HepG2 (cell line): Measurements from ENCODE around the gene TIAM1. TPM values are rescaled to one million over a fixed set of nuclear protein-coding genes. Genes with fewer than 3 reads are reported as not detected.

Source experiments
- ATAC-seq: fragments of 200-7000 bp; cut with Tn5 transposase; 3 replicates; pipeline ENCODE4 v1.9.1; 2020; ENCODE audit warnings: mild to moderate bottlenecking, moderate library complexity
- BruUV-seq: library from RNA; stranded (reverse); fragments of 400-500 nt; replicated peaks from 2 replicates; lab custom pipeline; 2021; lab: Mats Ljungman, UMichigan
- CTCF ChIA-PET: fragments of 300-600 bp; formaldehyde crosslinking; extraction: SDS; loops from one replicate; lab custom pipeline; 2021; ENCODE audit warnings: low total read pairs, inconsistent platforms, low intra/inter-chr PET ratio; lab: Yijun Ruan, JAX
- POLR2A ChIA-PET: fragments of 350-600 bp; sonication (Branson Sonifier 250); formaldehyde crosslinking; loops from one replicate; lab custom pipeline; 2020; ENCODE audit warnings: antibody characterized with exemption, inconsistent platforms; lab: Yijun Ruan, JAX
- DNase-seq: peaks from one replicate; pipeline ENCODE4 v3.0.0-alpha.2; 2015; ENCODE audit warnings: low spot score
- FAIRE-seq: peaks from 3 replicates; lab custom pipeline; 2011; peaks lifted over from hg19 to GRCh38; lab: Jason Lieb, UNC
- H2AFZ ChIP-seq: one replicate; pipeline ENCODE4 v1.6.1; 2011; ENCODE audit warnings: low read length, inconsistent platforms
- H3K27ac ChIP-seq: fragments of 300-600 bp; 3 replicates; pipeline ENCODE4 v1.8.0; 2011; ENCODE audit warnings: mixed run types, mild to moderate bottlenecking, mixed read lengths, low read length, inconsistent platforms; ENCODE audit not compliant: insufficient read depth; ENCODE audit errors: extremely low read length
- H3K27me3 ChIP-seq, 2 experiments: fragments of 200-600 bp in 1 of 2; 2 replicates in 1 of 2; 3 replicates in 1 of 2; pipeline versions ENCODE4 v1.6.0 to v1.8.0; 2011; ENCODE audit warnings: low read length in 2 of 2, mild to moderate bottlenecking in 2 of 2, moderate library complexity in 2 of 2, inconsistent platforms in 1 of 2; ENCODE audit not compliant: insufficient read depth in 2 of 2, control insufficient read depth in 1 of 2
- H3K36me3 ChIP-seq, 2 experiments: fragments of 200-600 bp in 1 of 2; replicated peaks in 1 of 2; 2 replicates in 1 of 2; 3 replicates in 1 of 2; pipeline versions ENCODE4 v1.5.1 to v1.8.0; 2011; ENCODE audit warnings: low read length in 2 of 2, inconsistent platforms in 1 of 2; ENCODE audit not compliant: insufficient read depth in 2 of 2, control insufficient read depth in 1 of 2
- H3K4me1 ChIP-seq: 2 replicates; pipeline ENCODE4 v1.5.1; 2012; ENCODE audit warnings: low read length, inconsistent platforms; ENCODE audit not compliant: insufficient read depth
- H3K4me2 ChIP-seq: 2 replicates; pipeline ENCODE4 v1.6.0; 2011; ENCODE audit warnings: low read depth, low read length, inconsistent platforms
- H3K4me3 ChIP-seq, 3 experiments: fragments of 200-600 bp in 1 of 3; sonication (generic), shearing (Covaris generic) in 1 of 3; replicated peaks in 1 of 3; 2 replicates each; pipeline ENCODE4 v1.5.1; 2011 to 2016; ENCODE audit warnings: low read length in 3 of 3, inconsistent platforms in 2 of 3, low read depth in 2 of 3, mild to moderate bottlenecking in 2 of 3, control low read depth in 1 of 3, mixed read lengths in 1 of 3; ENCODE audit not compliant: insufficient read depth in 1 of 3
- H3K79me2 ChIP-seq: one replicate; pipeline ENCODE4 v1.6.1; 2011; ENCODE audit warnings: low read length, inconsistent platforms; ENCODE audit not compliant: insufficient read depth
- H3K9ac ChIP-seq: 2 replicates; pipeline ENCODE4 v1.6.0; 2011; ENCODE audit warnings: mild to moderate bottlenecking, low read depth, low read length, inconsistent platforms; ENCODE audit not compliant: insufficient read depth
- H3K9me3 ChIP-seq: 2 replicates; pipeline ENCODE4 v1.5.1; 2012; ENCODE audit warnings: mild to moderate bottlenecking, low read length
- H4K20me1 ChIP-seq: 2 replicates; pipeline ENCODE4 v1.6.0; 2011; ENCODE audit warnings: inconsistent platforms, mild to moderate bottlenecking, low read length, moderate library complexity; ENCODE audit not compliant: insufficient read depth
- ETV5 ChIP-seq: IDR thresholded peaks from 2 replicates; pipeline ENCODE4 v1.6.1; 2018; ENCODE audit warnings: missing biosample characterization, missing genetic modification reagents, inconsistent platforms, borderline replicate concordance
- NR2F1 ChIP-seq, 2 experiments: fragments of 450-650 bp in 1 of 2; formaldehyde crosslinking in 1 of 2; IDR thresholded peaks; 2 replicates each; pipeline versions ENCODE4 v1.5.0 to v1.6.1; 2016 to 2020; ENCODE audit warnings: mild to moderate bottlenecking in 1 of 2, missing compliant biosample characterization in 1 of 2, missing genetic modification reagents in 1 of 2, moderate library complexity in 1 of 2
- RAD51 ChIP-seq: fragments of 450-650 bp; IDR thresholded peaks from 2 replicates; pipeline ENCODE4 v1.6.1; 2016; ENCODE audit warnings: borderline replicate concordance
- ZNF101 ChIP-seq: sonication (generic); formaldehyde crosslinking; IDR thresholded peaks from 2 replicates; pipeline ENCODE4 v1.4.0; 2020; ENCODE audit warnings: mild to moderate bottlenecking, low read depth, missing genetic modification reagents, borderline replicate concordance
- ZNF737 ChIP-seq: sonication (generic); formaldehyde crosslinking; IDR thresholded peaks from 2 replicates; pipeline ENCODE4 v1.5.0; 2020; ENCODE audit warnings: missing genetic modification reagents, mild to moderate bottlenecking, borderline replicate concordance
- ZNF891 ChIP-seq: sonication (generic); formaldehyde crosslinking; IDR thresholded peaks from 2 replicates; pipeline ENCODE4 v1.5.0; 2020; ENCODE audit warnings: mild to moderate bottlenecking, missing genetic modification reagents
- WGBS: methylation state at CpG from one replicate; pipeline ENCODE4 v1.1.6; 2017; ENCODE audit warnings: low lambda C conversion rate; 5-methylcytosine and 5-hydroxymethylcytosine counted together
- in situ Hi-C: cut with HindIII; loops from 2 replicates; pipeline ENCODE4 v1.10.0; 2017; ENCODE audit warnings: low pct_unique_long_range_greater_than_20kb; ENCODE audit not compliant: extremely low pct_ligation_motif_present
- intact Hi-C: fragments of 100-400 bp; cut with micrococcal nuclease; formaldehyde crosslinking; loops from one replicate; pipeline ENCODE4 v1.10.0; 2022; ENCODE audit not compliant: unreplicated experiment
- polyA plus RNA-seq, 8 experiments: library from polyadenylated mRNA; depleted of rRNA in 3 of 8; stranded (reverse) in 7 of 8; unstranded in 1 of 8; fragments of >200 nt; fragmentation: Illumina TruSeq in 4 of 8; extraction: Trizol in 4 of 8; gene quantifications; 2 replicates each; pipeline versions ENCODE4 v1.2.1 to v1.2.3, GENCODE V29; 2011 to 2016; ENCODE audit warnings: low read depth in 4 of 8, missing spikeins in 1 of 8, mixed read lengths in 1 of 8; ENCODE audit not compliant: insufficient read depth in 1 of 8
- total RNA-seq, 5 experiments: library from RNA; depleted of rRNA; stranded (reverse); fragments of >200 nt; fragmentation: Illumina TruSeq; extraction: Trizol; gene quantifications; 2 replicates each; pipeline ENCODE4 v1.2.3, GENCODE V29; 2016; ENCODE audit warnings: low read depth in 1 of 5
- TF ChIP-seq, protein P1 (sequence below): sonication (generic); formaldehyde crosslinking; IDR thresholded peaks from 2 replicates; pipeline ENCODE4 v1.4.0; 2020; ENCODE audit warnings: mild to moderate bottlenecking, missing genetic modification reagents, borderline replicate concordance
- TF ChIP-seq, protein P2 (sequence below): sonication (generic); formaldehyde crosslinking; IDR thresholded peaks from 2 replicates; pipeline ENCODE4 v1.4.0; 2020; ENCODE audit warnings: mild to moderate bottlenecking, missing genetic modification reagents

Gene TIAM1
- total and polyA plus RNA-seq, 2 of the 13 experiments (the other 11 are each of a cell fraction or from before 2014, with no cell fraction given) = 0.13 to 0.24 TPM

DNA sequence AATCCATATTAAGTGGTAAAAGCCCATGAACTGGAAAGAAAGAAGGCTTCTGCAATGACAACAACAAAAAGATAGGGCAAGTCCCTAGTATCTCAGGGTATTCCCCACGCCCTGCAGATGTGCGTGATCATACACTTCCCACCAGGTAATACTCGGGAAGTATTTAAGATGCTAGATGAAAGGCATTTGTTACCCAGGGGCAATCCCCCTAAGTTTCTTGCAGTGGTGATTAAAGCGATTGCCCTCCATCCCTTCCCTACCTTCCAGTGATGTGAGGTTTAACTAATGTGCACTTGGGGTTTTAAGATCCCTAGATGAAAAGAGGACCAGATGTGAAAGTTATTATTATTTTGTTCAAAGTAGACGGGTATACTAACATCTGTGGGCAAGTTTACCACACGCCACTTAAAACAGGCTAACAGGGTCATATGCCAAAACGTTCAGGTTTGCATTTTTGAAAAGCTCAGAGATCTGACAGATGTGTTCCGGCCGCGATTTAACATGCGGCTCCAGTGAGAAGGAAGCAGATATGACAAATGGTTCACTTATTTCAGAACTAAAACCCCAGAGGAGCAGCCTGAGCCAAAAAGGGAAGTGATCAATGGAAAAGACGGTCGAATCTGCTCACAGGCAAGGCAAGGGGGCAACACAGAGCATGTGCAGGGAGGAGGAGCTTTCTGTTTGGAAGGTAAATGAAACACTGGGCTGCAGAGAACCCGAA, 17.4 kb downstream of the TIAM1 start:
- Histone ChIP-seq H3K9ac (no peak overlapping the region), H4K20me1 (no peaks in the 10 kb centered on the region), H3K4me3 (no peak overlapping the region), H3K4me2 (no peak overlapping the region), H3K36me3 (no peaks in the 10 kb centered on the region), H3K79me2 (no peaks in the 10 kb centered on the region), H3K9me3 (no peaks in the 10 kb centered on the region), H3K27ac (no peak overlapping the region), H3K27me3 (no peaks in the 10 kb centered on the region), H3K4me1 (no peaks in the 10 kb centered on the region), H2AFZ (no peak overlapping the region)
- intact Hi-C loops (no loop called here), in situ Hi-C loops (no loop called here)
- WGBS = 41% methylated on average over 14 of the region's 14 CpGs
- ATAC-seq = no peak
- DNase-seq = no peak
- no TSS peak for BruUV-seq
- CTCF ChIA-PET = no interaction called here
- no peak for FAIRE-seq
- POLR2A ChIA-PET = no interaction called here
- TF ChIP-seq ZNF101 (CRISPR knock-in tag) = no peak
- TF ChIP-seq, protein P1, sequence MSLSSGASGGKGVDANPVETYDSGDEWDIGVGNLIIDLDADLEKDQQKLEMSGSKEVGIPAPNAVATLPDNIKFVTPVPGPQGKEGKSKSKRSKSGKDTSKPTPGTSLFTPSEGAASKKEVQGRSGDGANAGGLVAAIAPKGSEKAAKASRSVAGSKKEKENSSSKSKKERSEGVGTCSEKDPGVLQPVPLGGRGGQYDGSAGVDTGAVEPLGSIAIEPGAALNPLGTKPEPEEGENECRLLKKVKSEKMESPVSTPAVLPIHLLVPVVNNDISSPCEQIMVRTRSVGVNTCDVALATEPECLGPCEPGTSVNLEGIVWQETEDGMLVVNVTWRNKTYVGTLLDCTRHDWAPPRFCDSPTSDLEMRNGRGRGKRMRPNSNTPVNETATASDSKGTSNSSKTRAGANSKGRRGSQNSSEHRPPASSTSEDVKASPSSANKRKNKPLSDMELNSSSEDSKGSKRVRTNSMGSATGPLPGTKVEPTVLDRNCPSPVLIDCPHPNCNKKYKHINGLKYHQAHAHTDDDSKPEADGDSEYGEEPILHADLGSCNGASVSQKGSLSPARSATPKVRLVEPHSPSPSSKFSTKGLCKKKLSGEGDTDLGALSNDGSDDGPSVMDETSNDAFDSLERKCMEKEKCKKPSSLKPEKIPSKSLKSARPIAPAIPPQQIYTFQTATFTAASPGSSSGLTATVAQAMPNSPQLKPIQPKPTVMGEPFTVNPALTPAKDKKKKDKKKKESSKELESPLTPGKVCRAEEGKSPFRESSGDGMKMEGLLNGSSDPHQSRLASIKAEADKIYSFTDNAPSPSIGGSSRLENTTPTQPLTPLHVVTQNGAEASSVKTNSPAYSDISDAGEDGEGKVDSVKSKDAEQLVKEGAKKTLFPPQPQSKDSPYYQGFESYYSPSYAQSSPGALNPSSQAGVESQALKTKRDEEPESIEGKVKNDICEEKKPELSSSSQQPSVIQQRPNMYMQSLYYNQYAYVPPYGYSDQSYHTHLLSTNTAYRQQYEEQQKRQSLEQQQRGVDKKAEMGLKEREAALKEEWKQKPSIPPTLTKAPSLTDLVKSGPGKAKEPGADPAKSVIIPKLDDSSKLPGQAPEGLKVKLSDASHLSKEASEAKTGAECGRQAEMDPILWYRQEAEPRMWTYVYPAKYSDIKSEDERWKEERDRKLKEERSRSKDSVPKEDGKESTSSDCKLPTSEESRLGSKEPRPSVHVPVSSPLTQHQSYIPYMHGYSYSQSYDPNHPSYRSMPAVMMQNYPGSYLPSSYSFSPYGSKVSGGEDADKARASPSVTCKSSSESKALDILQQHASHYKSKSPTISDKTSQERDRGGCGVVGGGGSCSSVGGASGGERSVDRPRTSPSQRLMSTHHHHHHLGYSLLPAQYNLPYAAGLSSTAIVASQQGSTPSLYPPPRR (CRISPR knock-in tag) = no peak
- TF ChIP-seq ZNF891 (CRISPR knock-in tag) = no peak
- TF ChIP-seq, protein P2, sequence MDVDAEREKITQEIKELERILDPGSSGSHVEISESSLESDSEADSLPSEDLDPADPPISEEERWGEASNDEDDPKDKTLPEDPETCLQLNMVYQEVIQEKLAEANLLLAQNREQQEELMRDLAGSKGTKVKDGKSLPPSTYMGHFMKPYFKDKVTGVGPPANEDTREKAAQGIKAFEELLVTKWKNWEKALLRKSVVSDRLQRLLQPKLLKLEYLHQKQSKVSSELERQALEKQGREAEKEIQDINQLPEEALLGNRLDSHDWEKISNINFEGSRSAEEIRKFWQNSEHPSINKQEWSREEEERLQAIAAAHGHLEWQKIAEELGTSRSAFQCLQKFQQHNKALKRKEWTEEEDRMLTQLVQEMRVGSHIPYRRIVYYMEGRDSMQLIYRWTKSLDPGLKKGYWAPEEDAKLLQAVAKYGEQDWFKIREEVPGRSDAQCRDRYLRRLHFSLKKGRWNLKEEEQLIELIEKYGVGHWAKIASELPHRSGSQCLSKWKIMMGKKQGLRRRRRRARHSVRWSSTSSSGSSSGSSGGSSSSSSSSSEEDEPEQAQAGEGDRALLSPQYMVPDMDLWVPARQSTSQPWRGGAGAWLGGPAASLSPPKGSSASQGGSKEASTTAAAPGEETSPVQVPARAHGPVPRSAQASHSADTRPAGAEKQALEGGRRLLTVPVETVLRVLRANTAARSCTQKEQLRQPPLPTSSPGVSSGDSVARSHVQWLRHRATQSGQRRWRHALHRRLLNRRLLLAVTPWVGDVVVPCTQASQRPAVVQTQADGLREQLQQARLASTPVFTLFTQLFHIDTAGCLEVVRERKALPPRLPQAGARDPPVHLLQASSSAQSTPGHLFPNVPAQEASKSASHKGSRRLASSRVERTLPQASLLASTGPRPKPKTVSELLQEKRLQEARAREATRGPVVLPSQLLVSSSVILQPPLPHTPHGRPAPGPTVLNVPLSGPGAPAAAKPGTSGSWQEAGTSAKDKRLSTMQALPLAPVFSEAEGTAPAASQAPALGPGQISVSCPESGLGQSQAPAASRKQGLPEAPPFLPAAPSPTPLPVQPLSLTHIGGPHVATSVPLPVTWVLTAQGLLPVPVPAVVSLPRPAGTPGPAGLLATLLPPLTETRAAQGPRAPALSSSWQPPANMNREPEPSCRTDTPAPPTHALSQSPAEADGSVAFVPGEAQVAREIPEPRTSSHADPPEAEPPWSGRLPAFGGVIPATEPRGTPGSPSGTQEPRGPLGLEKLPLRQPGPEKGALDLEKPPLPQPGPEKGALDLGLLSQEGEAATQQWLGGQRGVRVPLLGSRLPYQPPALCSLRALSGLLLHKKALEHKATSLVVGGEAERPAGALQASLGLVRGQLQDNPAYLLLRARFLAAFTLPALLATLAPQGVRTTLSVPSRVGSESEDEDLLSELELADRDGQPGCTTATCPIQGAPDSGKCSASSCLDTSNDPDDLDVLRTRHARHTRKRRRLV (CRISPR knock-in tag) = no peak
- TF ChIP-seq NR2F1 (CRISPR knock-in tag; IDR thresholded peaks at IDR 0.05) = no peak
- TF ChIP-seq ZNF737 (CRISPR knock-in tag) = no peak
- TF ChIP-seq RAD51 = no peak
- TF ChIP-seq ETV5 (CRISPR knock-in tag) = no peak
